ENCODE results near the gene MTOR.
A peak's percentile ranks its signal among the peaks of the same experiment; 100 is the strongest.
"Not testable (repeated sequence)": the region's sequence is repeated elsewhere in the genome, so short reads cannot be mapped to it uniquely, and the experiment has no call there.

Gene MTOR

DNA sequence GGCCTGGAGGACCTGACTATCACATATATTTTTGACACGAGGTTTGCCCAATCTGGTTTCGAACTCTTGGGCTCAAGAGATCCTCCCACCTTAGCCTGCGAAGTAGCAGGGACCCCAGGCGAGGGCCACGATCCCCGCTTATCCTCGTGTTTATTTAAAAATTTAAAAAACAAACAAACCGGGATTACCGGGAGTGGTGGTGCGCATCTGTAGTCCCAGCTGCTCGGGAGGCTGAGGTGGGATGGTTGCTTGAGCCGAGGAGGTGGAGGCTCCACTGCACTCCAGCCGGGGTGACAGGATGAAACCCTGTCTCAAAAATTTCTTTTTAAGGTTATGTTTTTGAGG lies 162.2 kb downstream of the MTOR start:
- Histone ChIP-seq H3K27me3 (ENCODE audit: control insufficient read depth in 2 of 2, insufficient read depth in 2 of 2, low read length in 2 of 2) (no peaks in the 10 kb centered on the region), H3K4me1 (ENCODE audit: control insufficient read depth in 2 of 2, insufficient read depth in 2 of 2, low read length in 2 of 2) (peaks cover 6 to 7% of the 10 kb centered on the region in 2 donors), H3K36me3 (ENCODE audit: control insufficient read depth in 2 of 2, insufficient read depth in 2 of 2, low read length in 2 of 2) (peaks cover 3 to 9% of the 10 kb centered on the region in 2 donors), H3K9ac (ENCODE audit: low read depth in 1 of 2, low read length in 2 of 2) (peak overlapping the region; percentile 89 to 94), H3K4me3 (ENCODE audit: low read length in 2 of 2) (peak overlapping the region; percentile 94 to 96), H3K27ac (ENCODE audit: low read depth in 2 of 2, low read length in 2 of 2) (peak overlapping the region; percentile 70 to 83), H3K9me3 (ENCODE audit: control insufficient read depth in 2 of 2, low read length in 2 of 2) (no peaks in the 10 kb centered on the region)

- Histone ChIP-seq H3K27me3 (ENCODE audit: control insufficient read depth in 2 of 2, insufficient read depth in 2 of 2, low read length in 2 of 2) (no peaks in the 10 kb centered on the region), H3K27ac (ENCODE audit: low read depth in 2 of 2, low read length in 2 of 2) (peak within 1 kb of the TSS; percentile 70 to 83), H3K9ac (ENCODE audit: low read depth in 1 of 2, low read length in 2 of 2) (peak within 1 kb of the TSS; percentile 89 to 94), H3K4me3 (ENCODE audit: low read length in 2 of 2) (peak within 1 kb of the TSS; percentile 94 to 96), H3K4me1 (ENCODE audit: control insufficient read depth in 2 of 2, insufficient read depth in 2 of 2, low read length in 2 of 2) (peaks cover 6 to 7% of the 10 kb centered on the region in 2 donors), H3K9me3 (ENCODE audit: control insufficient read depth in 2 of 2, low read length in 2 of 2) (no peaks in the 10 kb centered on the region), H3K36me3 (ENCODE audit: control insufficient read depth in 2 of 2, insufficient read depth in 2 of 2, low read length in 2 of 2) (peaks cover 3 to 11% of the 10 kb centered on the region in 2 donors)
Measured at GRCh38 chr1:11099310-11100148, 162.8 kb downstream of the MTOR start, which contains the start of gene EXOSC10. Gene EXOSC10 (minus strand): TSS chr1:11099869. CDS start chr1:11099831, 38 bp downstream.

GRCh38 chr1:11098931-11099309 lies 163.4 kb downstream of the MTOR start:
- no peaks in the 10 kb centered on the region for H3K27me3 ChIP-seq (ENCODE audit: control insufficient read depth in 2 of 2, insufficient read depth in 2 of 2, low read length in 2 of 2)
- no peaks in the 10 kb centered on the region for H3K9me3 ChIP-seq (ENCODE audit: control insufficient read depth in 2 of 2, low read length in 2 of 2)
- H3K4me1 ChIP-seq (ENCODE audit: control insufficient read depth in 2 of 2, insufficient read depth in 2 of 2, low read length in 2 of 2) = peaks cover 6 to 7% of the 10 kb centered on the region in 2 donors
- peaks cover 3 to 17% of the 10 kb centered on the region in 2 donors for H3K36me3 ChIP-seq (ENCODE audit: control insufficient read depth in 2 of 2, insufficient read depth in 2 of 2, low read length in 2 of 2)
- H3K9ac ChIP-seq (ENCODE audit: low read depth in 1 of 2, low read length in 2 of 2) = peak overlapping the region; percentile 89 to 94
- H3K4me3 ChIP-seq (ENCODE audit: low read length in 2 of 2) = peak overlapping the region; percentile 94 to 96
- H3K27ac ChIP-seq (ENCODE audit: low read depth in 2 of 2, low read length in 2 of 2) = peak overlapping the region; percentile 70 to 83

GRCh38 chr1:11083784-11084183 lies 178.6 kb downstream of the MTOR start:
- H3K27ac ChIP-seq (ENCODE audit: low read depth in 2 of 2, low read length in 2 of 2); H3K9me3 ChIP-seq (ENCODE audit: control insufficient read depth in 2 of 2, low read length in 2 of 2); H3K27me3 ChIP-seq (ENCODE audit: control insufficient read depth in 2 of 2, insufficient read depth in 2 of 2, low read length in 2 of 2); H3K4me3 ChIP-seq (ENCODE audit: low read length in 2 of 2); H3K4me1 ChIP-seq (ENCODE audit: control insufficient read depth in 2 of 2, insufficient read depth in 2 of 2, low read length in 2 of 2); H3K9ac ChIP-seq (ENCODE audit: low read depth in 1 of 2, low read length in 2 of 2): not testable (repeated sequence)
- peaks cover 45 to 49% of the 10 kb centered on the region in 2 donors for H3K36me3 ChIP-seq (ENCODE audit: control insufficient read depth in 2 of 2, insufficient read depth in 2 of 2, low read length in 2 of 2)

- no peak overlapping the region for H3K4me3 ChIP-seq (ENCODE audit: low read length in 2 of 2)
Measured at GRCh38 chr1:11080931-11081330, 181.4 kb downstream of the MTOR start.

GRCh38 chr1:11078631-11079030 lies 183.7 kb downstream of the MTOR start:
- H3K9ac ChIP-seq (ENCODE audit: low read depth in 1 of 2, low read length in 2 of 2) = no peak overlapping the region
- no peaks in the 10 kb centered on the region for H3K9me3 ChIP-seq (ENCODE audit: control insufficient read depth in 2 of 2, low read length in 2 of 2)
- no peaks in the 10 kb centered on the region for H3K27me3 ChIP-seq (ENCODE audit: control insufficient read depth in 2 of 2, insufficient read depth in 2 of 2, low read length in 2 of 2)
- H3K36me3 ChIP-seq (ENCODE audit: control insufficient read depth in 2 of 2, insufficient read depth in 2 of 2, low read length in 2 of 2) = peaks cover 58 to 69% of the 10 kb centered on the region in 2 donors
- no peak overlapping the region for H3K4me3 ChIP-seq (ENCODE audit: low read length in 2 of 2)
- no peaks in the 10 kb centered on the region for H3K4me1 ChIP-seq (ENCODE audit: control insufficient read depth in 2 of 2, insufficient read depth in 2 of 2, low read length in 2 of 2)
- no peak overlapping the region for H3K27ac ChIP-seq (ENCODE audit: low read depth in 2 of 2, low read length in 2 of 2)

More at GRCh38 chr1:11080931-11081330, 181.4 kb downstream of the MTOR start:
- no peaks in the 10 kb centered on the region for H3K9me3 ChIP-seq (ENCODE audit: control insufficient read depth in 2 of 2, low read length in 2 of 2)
- H3K27ac ChIP-seq (ENCODE audit: low read depth in 2 of 2, low read length in 2 of 2) = no peak overlapping the region
- H3K27me3 ChIP-seq (ENCODE audit: control insufficient read depth in 2 of 2, insufficient read depth in 2 of 2, low read length in 2 of 2) = no peaks in the 10 kb centered on the region
- H3K36me3 ChIP-seq (ENCODE audit: control insufficient read depth in 2 of 2, insufficient read depth in 2 of 2, low read length in 2 of 2) = peaks cover 48 to 54% of the 10 kb centered on the region in 2 donors
- H3K4me1 ChIP-seq (ENCODE audit: control insufficient read depth in 2 of 2, insufficient read depth in 2 of 2, low read length in 2 of 2) = no peaks in the 10 kb centered on the region
- no peak overlapping the region for H3K9ac ChIP-seq (ENCODE audit: low read depth in 1 of 2, low read length in 2 of 2)

DNA sequence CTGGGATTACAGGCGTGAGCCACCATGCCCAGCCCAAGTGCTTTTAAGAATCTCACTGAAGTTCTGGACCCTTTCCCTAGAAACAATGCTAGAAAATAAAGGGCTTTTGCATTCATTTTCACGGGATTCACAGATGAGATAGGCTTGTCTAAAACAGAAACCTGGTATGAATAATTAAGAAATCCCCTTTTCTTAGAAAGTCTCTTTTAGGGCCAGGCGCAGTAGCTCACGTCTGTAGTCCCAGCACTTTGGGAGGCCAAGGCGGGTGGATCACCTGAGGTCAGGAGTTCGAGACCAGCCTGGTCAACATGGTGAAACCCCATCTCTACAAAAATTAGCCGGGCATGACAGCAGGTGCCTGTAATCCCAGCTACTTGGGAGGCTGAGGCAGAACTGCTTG lies 189.0 kb downstream of the MTOR start:
- H3K4me1 ChIP-seq (ENCODE audit: control insufficient read depth in 2 of 2, insufficient read depth in 2 of 2, low read length in 2 of 2); H3K4me3 ChIP-seq (ENCODE audit: low read length in 2 of 2); H3K27me3 ChIP-seq (ENCODE audit: control insufficient read depth in 2 of 2, insufficient read depth in 2 of 2, low read length in 2 of 2); H3K27ac ChIP-seq (ENCODE audit: low read depth in 2 of 2, low read length in 2 of 2); H3K9ac ChIP-seq (ENCODE audit: low read depth in 1 of 2, low read length in 2 of 2); H3K9me3 ChIP-seq (ENCODE audit: control insufficient read depth in 2 of 2, low read length in 2 of 2): not testable (repeated sequence)
- H3K36me3 ChIP-seq (ENCODE audit: control insufficient read depth in 2 of 2, insufficient read depth in 2 of 2, low read length in 2 of 2) = peaks cover 56 to 78% of the 10 kb centered on the region in 2 donors

- no peak overlapping the region for H3K4me3 ChIP-seq (ENCODE audit: low read length in 2 of 2)
- no peaks in the 10 kb centered on the region for H3K4me1 ChIP-seq (ENCODE audit: control insufficient read depth in 2 of 2, insufficient read depth in 2 of 2, low read length in 2 of 2)
- H3K27me3 ChIP-seq (ENCODE audit: control insufficient read depth in 2 of 2, insufficient read depth in 2 of 2, low read length in 2 of 2) = no peaks in the 10 kb centered on the region
- no peaks in the 10 kb centered on the region for H3K9me3 ChIP-seq (ENCODE audit: control insufficient read depth in 2 of 2, low read length in 2 of 2)
- H3K9ac ChIP-seq (ENCODE audit: low read depth in 1 of 2, low read length in 2 of 2) = no peak overlapping the region
- H3K36me3 ChIP-seq (ENCODE audit: control insufficient read depth in 2 of 2, insufficient read depth in 2 of 2, low read length in 2 of 2) = peaks cover 63 to 82% of the 10 kb centered on the region in 2 donors
- H3K27ac ChIP-seq (ENCODE audit: low read depth in 2 of 2, low read length in 2 of 2) = no peak overlapping the region
Measured at GRCh38 chr1:11072216-11072917, 190.0 kb downstream of the MTOR start.

DNA sequence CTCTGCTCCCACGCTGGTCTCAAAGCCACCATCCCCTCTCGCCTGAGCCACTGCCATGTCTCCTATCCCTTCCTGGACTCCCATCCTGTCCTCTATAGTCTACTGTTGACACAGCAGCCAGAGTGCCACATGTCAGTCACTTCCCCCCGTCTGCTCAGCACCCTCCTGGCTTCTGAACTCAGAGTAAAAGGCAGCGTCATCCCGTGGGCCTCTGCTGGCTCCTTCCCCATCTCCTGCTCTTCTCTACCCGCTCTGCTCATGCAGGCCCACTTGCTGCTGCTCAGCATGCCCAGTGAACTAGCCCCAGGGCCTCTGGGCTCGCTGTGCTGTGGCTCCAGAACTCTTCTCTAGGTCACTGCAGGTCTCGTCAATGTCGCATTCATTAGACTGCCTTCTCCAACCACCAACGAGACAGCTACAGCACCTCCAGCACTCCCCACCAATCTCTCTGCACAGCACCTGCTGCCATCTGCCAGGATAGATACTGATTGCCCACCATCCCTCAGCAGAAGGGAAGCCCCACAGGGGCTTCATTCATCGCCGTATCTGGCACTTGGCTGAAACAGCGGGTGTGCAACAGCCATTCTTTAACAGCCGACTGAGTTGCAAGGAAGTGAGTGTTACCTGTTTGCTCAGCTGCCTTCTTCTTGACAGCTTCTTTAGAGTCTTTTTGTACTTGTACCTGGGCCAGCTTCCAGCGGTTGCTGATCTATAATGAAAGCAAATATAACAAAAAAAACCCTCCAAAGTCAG lies 190.7 kb downstream of the MTOR start:
- no peaks in the 10 kb centered on the region for H3K27me3 ChIP-seq (ENCODE audit: control insufficient read depth in 2 of 2, insufficient read depth in 2 of 2, low read length in 2 of 2)
- no peak overlapping the region for H3K9ac ChIP-seq (ENCODE audit: low read depth in 1 of 2, low read length in 2 of 2)
- no peaks in the 10 kb centered on the region for H3K4me1 ChIP-seq (ENCODE audit: control insufficient read depth in 2 of 2, insufficient read depth in 2 of 2, low read length in 2 of 2)
- H3K4me3 ChIP-seq (ENCODE audit: low read length in 2 of 2) = no peak overlapping the region
- H3K9me3 ChIP-seq (ENCODE audit: control insufficient read depth in 2 of 2, low read length in 2 of 2) = no peaks in the 10 kb centered on the region
- peaks cover 59 to 78% of the 10 kb centered on the region in 2 donors for H3K36me3 ChIP-seq (ENCODE audit: control insufficient read depth in 2 of 2, insufficient read depth in 2 of 2, low read length in 2 of 2)
- no peak overlapping the region for H3K27ac ChIP-seq (ENCODE audit: low read depth in 2 of 2, low read length in 2 of 2)

DNA sequence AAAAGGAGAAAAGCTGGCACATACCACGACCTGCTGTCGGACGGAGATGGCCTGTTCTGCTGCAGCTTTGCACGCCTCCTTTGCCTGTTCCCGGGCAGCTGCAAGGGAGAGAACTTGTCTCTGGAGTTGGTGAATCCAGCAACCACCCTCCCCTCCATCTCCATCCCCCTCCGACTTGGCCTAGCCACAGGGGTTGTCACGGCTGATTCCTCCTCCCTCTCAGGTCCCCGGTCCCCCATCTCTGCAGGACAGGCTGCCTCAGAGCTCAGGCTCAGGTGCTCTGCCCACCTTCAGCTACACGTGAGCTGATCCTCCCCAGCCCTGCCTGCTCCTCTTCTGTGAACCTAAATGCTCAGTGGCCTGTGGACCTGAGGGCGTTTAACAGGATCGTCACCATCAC lies 191.5 kb downstream of the MTOR start:
- no peaks in the 10 kb centered on the region for H3K4me1 ChIP-seq (ENCODE audit: control insufficient read depth in 2 of 2, insufficient read depth in 2 of 2, low read length in 2 of 2)
- H3K9ac ChIP-seq (ENCODE audit: low read depth in 1 of 2, low read length in 2 of 2) = no peak overlapping the region
- no peak overlapping the region for H3K27ac ChIP-seq (ENCODE audit: low read depth in 2 of 2, low read length in 2 of 2)
- no peaks in the 10 kb centered on the region for H3K27me3 ChIP-seq (ENCODE audit: control insufficient read depth in 2 of 2, insufficient read depth in 2 of 2, low read length in 2 of 2)
- H3K36me3 ChIP-seq (ENCODE audit: control insufficient read depth in 2 of 2, insufficient read depth in 2 of 2, low read length in 2 of 2) = peaks cover 61 to 79% of the 10 kb centered on the region in 2 donors
- no peak overlapping the region for H3K4me3 ChIP-seq (ENCODE audit: low read length in 2 of 2)
- H3K9me3 ChIP-seq (ENCODE audit: control insufficient read depth in 2 of 2, low read length in 2 of 2) = no peaks in the 10 kb centered on the region
